ENCODE measurements around the gene RWDD4. TPM values are rescaled to one million over a fixed set of nuclear protein-coding genes. Genes with fewer than 3 reads are reported as not detected.
"Not testable (repeated sequence)": the region's sequence is repeated elsewhere in the genome, so short reads cannot be mapped to it uniquely, and the experiment has no call there.

RWDD4 gene
- total RNA-seq, 2 experiments from 2014 or later, result 29.0 to 29.2 TPM

GRCh38 chr4:183637461-183637860, 21.5 kb downstream of the RWDD4 start:
- ChIA-PET POLR2A (no interaction called here), CTCF (no interaction called here)

- ChIA-PET POLR2A (no interaction called here), CTCF (no interaction called here)
These were observed 22.1 kb downstream of the RWDD4 start for GRCh38 chr4:183636923-183637322.

GRCh38 chr4:183636503-183636902, 22.5 kb downstream of the RWDD4 start:
- ChIA-PET CTCF (no interaction called here), POLR2A (no interaction called here)

- ChIA-PET CTCF (interaction anchor here (1.1 kb wide), 1 partner anchor 13 kb away, joined by 3 read pairs; no protein-coding TSS in a partner anchor), POLR2A (no interaction called here)
These were observed 23.2 kb downstream of the RWDD4 start for GRCh38 chr4:183635741-183636140.

GRCh38 chr4:183635321-183635720, 23.7 kb downstream of the RWDD4 start:
- POLR2A ChIA-PET, result no interaction called here
- CTCF ChIA-PET, result interaction anchor here (1.1 kb wide), 1 partner anchor 12 kb away, joined by 3 read pairs; no protein-coding TSS in a partner anchor

GRCh38 chr4:183633476-183634400, 25.2 kb downstream of the RWDD4 start:
- POLR2A ChIA-PET, result no interaction called here
- CTCF ChIA-PET, result no interaction called here

DNA sequence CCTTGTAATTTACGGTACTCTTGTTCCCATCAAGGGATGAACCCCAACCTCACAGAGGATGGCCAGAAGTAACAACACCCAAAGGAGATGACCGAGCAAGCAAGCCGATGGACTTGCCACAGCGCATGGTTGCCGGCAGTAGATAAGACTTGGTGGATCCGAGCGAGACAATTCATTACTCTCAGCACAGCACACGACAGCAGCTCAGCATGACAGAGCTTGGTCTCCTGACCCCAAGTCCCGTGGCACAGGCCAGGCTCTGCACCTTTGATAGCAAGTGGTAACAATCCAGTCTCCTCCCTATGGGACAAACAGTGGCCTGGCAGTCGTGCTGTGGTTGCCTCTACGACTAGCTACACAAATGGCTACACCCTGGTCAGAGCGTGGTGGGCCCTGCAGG, 26.3 kb downstream of the RWDD4 start:
- CTCF ChIA-PET, result no interaction called here
- POLR2A ChIA-PET, result no interaction called here

DNA sequence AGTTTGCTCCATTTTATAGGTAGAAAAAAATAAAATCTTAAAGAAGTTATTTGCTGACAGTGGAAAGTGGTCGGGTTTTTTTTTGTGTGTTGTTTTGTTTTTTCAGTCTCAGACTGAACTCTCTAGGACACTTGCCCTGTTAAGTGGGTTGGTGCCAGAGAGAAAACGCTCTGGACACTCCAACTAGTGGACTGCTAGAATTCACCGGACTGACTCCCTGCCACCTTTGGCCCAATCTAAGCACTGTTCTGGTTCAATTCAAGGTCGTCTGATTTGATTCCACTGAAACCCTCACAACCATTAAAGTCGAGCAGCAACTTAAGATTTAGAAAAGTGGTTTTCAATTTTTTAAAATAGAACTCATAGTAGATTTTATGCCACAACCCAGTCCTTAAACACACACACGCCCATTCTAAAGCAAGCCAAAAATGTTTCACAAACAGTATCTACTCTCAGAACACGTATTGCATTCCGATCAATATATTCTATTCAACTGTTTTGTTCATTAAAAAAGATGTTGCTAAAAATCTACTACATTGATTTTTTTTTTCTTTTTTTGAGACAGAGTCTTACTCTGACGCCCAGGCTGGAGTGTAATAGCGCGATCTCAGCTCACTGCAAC, 27.3 kb downstream of the RWDD4 start:
- POLR2A ChIA-PET, result no interaction called here
- CTCF ChIA-PET, result no interaction called here

GRCh38 chr4:183627979-183628588, 30.9 kb downstream of the RWDD4 start:
- ChIA-PET CTCF (interaction anchor here (0.5 kb wide), 1 partner anchor 386 kb away, joined by 3 read pairs; no protein-coding TSS in a partner anchor), POLR2A (no interaction called here)

- CTCF ChIA-PET, result interaction anchor here (0.6 kb wide), 1 partner anchor 156 kb away, joined by 4 read pairs; no protein-coding TSS in a partner anchor
- POLR2A ChIA-PET, result not testable (repeated sequence)
These were observed 31.7 kb downstream of the RWDD4 start for GRCh38 chr4:183627286-183627685.

DNA sequence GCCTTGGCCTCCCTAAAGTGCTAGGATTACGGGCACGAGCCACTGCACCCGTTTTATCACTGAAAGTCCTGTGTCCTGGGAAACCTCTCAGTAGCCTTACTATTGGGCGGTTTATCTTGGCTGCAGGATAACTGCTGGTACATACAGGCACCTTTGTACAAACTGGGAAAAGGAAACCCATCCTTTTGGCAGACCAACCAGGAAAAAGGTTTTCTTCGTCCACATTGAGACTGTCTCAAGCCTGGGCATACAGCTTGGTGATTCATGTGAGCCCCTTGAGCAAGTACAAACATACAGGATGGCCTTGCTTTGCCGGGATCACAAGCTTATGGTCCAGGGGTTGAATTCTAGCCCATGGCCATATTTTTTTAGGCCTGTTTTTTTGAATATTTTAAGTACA, 32.8 kb downstream of the RWDD4 start:
- POLR2A ChIA-PET, result no interaction called here
- CTCF ChIA-PET, result no interaction called here

GRCh38 chr4:183624548-183624947, 34.4 kb downstream of the RWDD4 start:
- POLR2A ChIA-PET, result no interaction called here
- CTCF ChIA-PET, result interaction anchor here (1.2 kb wide), 1 partner anchor 30 kb away, joined by 3 read pairs; no protein-coding TSS in a partner anchor

- ChIA-PET CTCF (no interaction called here), POLR2A (no interaction called here)
These were observed 37.1 kb downstream of the RWDD4 start for GRCh38 chr4:183621875-183622274.

GRCh38 chr4:183620421-183620820, 38.6 kb downstream of the RWDD4 start:
- POLR2A ChIA-PET, result no interaction called here
- CTCF ChIA-PET, result no interaction called here

DNA sequence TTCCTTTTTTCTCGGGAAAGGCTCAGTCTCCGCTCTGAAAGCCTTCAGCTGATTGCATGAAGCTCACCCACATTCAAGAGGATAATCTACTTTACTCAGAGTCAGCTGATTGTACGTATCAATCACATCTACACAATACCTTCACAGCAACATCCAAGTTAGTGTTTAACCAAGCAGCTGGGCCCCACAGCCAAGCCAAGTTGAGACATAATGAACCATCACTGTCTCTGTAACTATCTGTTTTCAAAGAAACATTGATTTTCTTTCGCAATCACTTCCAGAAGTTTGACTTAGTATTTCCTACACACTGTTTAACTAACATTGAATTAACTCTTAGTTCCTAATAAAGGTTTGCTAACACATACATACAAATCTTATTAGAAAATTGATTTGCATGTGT, 40.3 kb downstream of the RWDD4 start:
- POLR2A ChIA-PET, result no interaction called here
- CTCF ChIA-PET, result no interaction called here

DNA sequence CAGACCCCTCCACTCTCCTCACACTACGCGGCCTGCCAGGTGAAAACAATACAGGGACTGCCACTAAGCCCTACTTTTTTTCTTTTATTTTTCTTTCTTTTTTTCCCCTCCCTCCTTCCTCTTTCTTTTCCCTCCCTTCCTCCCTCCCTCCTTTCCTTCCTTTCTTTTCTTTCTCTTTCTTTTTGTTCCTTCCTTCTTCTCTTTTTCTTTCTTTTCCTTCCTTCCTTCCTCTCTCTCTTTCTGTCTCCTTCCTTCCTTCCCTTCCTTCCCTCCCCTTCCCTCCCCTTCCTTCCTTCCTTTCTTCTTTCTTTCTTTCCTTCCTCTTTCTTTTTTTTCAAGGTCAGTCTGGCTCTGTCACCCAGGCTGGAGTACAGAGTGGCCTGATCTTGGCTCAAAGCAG, 41.9 kb downstream of the RWDD4 start:
- CTCF ChIA-PET, result no interaction called here
- POLR2A ChIA-PET, result no interaction called here

GRCh38 chr4:183612329-183613250, 46.4 kb downstream of the RWDD4 start:
- POLR2A ChIA-PET, result no interaction called here
- CTCF ChIA-PET, result no interaction called here

- ChIA-PET POLR2A (no interaction called here), CTCF (interaction anchor here (0.9 kb wide), 1 partner anchor 102 kb away, joined by 3 read pairs; no protein-coding TSS in a partner anchor)
These were observed 47.7 kb downstream of the RWDD4 start for GRCh38 chr4:183611210-183611830.

- ChIA-PET POLR2A (no interaction called here), CTCF (interaction anchor here (0.9 kb wide), 1 partner anchor 102 kb away, joined by 3 read pairs; no protein-coding TSS in a partner anchor)
These were observed 48.4 kb downstream of the RWDD4 start for GRCh38 chr4:183610613-183611012.
